ENCODE data around the gene WNT4.
"Not testable (repeated sequence)": the region's sequence is repeated elsewhere in the genome, so short reads cannot be mapped to it uniquely, and the experiment has no call there.

Gene WNT4

GRCh38 chr1:22096036-22096435 is 46.9 kb downstream of the WNT4 start:
- peaks cover 33% of the 10 kb centered on the region for H4K20me1 ChIP-seq (ENCODE audit: control insufficient read depth, insufficient read depth, low read depth, low read length)
- peaks cover 25% of the 10 kb centered on the region for H3K4me1 ChIP-seq (ENCODE audit: control insufficient read depth, low read length)
- H3K9me3 ChIP-seq (ENCODE audit: control insufficient read depth, insufficient read depth, low read length), result no peaks in the 10 kb centered on the region
- H3F3A ChIP-seq (ENCODE audit: control insufficient read depth, insufficient read depth), result peaks cover 3% of the 10 kb centered on the region
- H3K9me2 ChIP-seq (replicated peaks; ENCODE audit: control insufficient read depth, low read length), result no peaks in the 10 kb centered on the region
- no peak overlapping the region for H3K4me2 ChIP-seq (ENCODE audit: low read length)
- peaks cover 47% of the 10 kb centered on the region for H3K36me3 ChIP-seq (ENCODE audit: control insufficient read depth, low read length)
- no peak overlapping the region for H3K4me3 ChIP-seq (ENCODE audit: low read length)
- H3K79me2 ChIP-seq (ENCODE audit: control insufficient read depth, low read length), result peaks cover 20% of the 10 kb centered on the region
- no peak overlapping the region for H3K27ac ChIP-seq (ENCODE audit: low read depth, low read length)
- no peaks in the 10 kb centered on the region for H3K27me3 ChIP-seq (ENCODE audit: control insufficient read depth, low read length)
- TF ChIP-seq CTCF (IDR thresholded peaks at IDR 0.05; ENCODE audit: low read depth, low read length, poor library complexity, severe bottlenecking) (no peak), EZH2phosphoT487 (IDR thresholded peaks at IDR 0.05; ENCODE audit: borderline replicate concordance, low read length) (no peak)

GRCh38 chr1:22093513-22093912 is 49.4 kb downstream of the WNT4 start:
- no peak overlapping the region for H3K4me3 ChIP-seq (ENCODE audit: low read length)
- H3K27ac ChIP-seq (ENCODE audit: low read depth, low read length), result no peak overlapping the region
- peaks cover 59% of the 10 kb centered on the region for H4K20me1 ChIP-seq (ENCODE audit: control insufficient read depth, insufficient read depth, low read depth, low read length)
- TF ChIP-seq CTCF (IDR thresholded peaks at IDR 0.05; ENCODE audit: low read depth, low read length, poor library complexity, severe bottlenecking) (no peak), EZH2phosphoT487 (IDR thresholded peaks at IDR 0.05; ENCODE audit: borderline replicate concordance, low read length) (no peak)
- H3F3A ChIP-seq (ENCODE audit: control insufficient read depth, insufficient read depth), result peaks cover 6% of the 10 kb centered on the region
- peaks cover 45% of the 10 kb centered on the region for H3K79me2 ChIP-seq (ENCODE audit: control insufficient read depth, low read length)
- no peak overlapping the region for H3K4me2 ChIP-seq (ENCODE audit: low read length)
- H3K27me3 ChIP-seq (ENCODE audit: control insufficient read depth, low read length), result no peaks in the 10 kb centered on the region
- peaks cover 69% of the 10 kb centered on the region for H3K36me3 ChIP-seq (ENCODE audit: control insufficient read depth, low read length)
- H3K4me1 ChIP-seq (ENCODE audit: control insufficient read depth, low read length), result peaks cover 50% of the 10 kb centered on the region
- H3K9me3 ChIP-seq (ENCODE audit: control insufficient read depth, insufficient read depth, low read length), result no peaks in the 10 kb centered on the region
- H3K9me2 ChIP-seq (replicated peaks; ENCODE audit: control insufficient read depth, low read length), result no peaks in the 10 kb centered on the region

- not testable (repeated sequence) for H3K9me3 ChIP-seq (ENCODE audit: control insufficient read depth, insufficient read depth, low read length); H3K4me2 ChIP-seq (ENCODE audit: low read length); H3K4me3 ChIP-seq (ENCODE audit: low read length); H3F3A ChIP-seq (ENCODE audit: control insufficient read depth, insufficient read depth); H3K27ac ChIP-seq (ENCODE audit: low read depth, low read length); H3K9me2 ChIP-seq (replicated peaks; ENCODE audit: control insufficient read depth, low read length); H3K27me3 ChIP-seq (ENCODE audit: control insufficient read depth, low read length)
- Histone ChIP-seq H3K4me1 (ENCODE audit: control insufficient read depth, low read length) (peaks cover 56% of the 10 kb centered on the region), H3K79me2 (ENCODE audit: control insufficient read depth, low read length) (peaks cover 56% of the 10 kb centered on the region), H4K20me1 (ENCODE audit: control insufficient read depth, insufficient read depth, low read depth, low read length) (peaks cover 61% of the 10 kb centered on the region), H3K36me3 (ENCODE audit: control insufficient read depth, low read length) (peaks cover 73% of the 10 kb centered on the region)
Measured at GRCh38 chr1:22092026-22092768, 50.7 kb downstream of the WNT4 start.

DNA sequence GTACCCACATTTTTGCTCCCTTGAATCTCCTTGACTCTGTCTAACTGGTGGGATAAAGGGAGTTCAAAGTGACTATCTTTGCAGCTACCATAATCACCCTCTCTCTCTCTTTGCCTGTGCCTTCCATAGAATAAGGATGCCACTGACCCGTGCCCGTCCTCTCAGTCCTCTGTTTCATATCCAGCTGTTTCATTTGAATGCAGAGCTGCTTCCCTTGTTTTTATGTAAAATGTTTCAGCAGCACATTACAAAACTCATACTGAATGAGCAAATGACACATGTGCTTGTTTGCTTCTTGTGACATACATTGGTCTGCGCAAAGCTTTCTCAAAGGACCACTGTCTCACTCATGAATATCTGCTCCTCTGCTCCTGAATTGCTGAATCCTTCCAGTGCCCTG is 52.0 kb downstream of the WNT4 start:
- peaks cover 66% of the 10 kb centered on the region for H3K79me2 ChIP-seq (ENCODE audit: control insufficient read depth, low read length)
- no peak overlapping the region for H3K27ac ChIP-seq (ENCODE audit: low read depth, low read length)
- H4K20me1 ChIP-seq (ENCODE audit: control insufficient read depth, insufficient read depth, low read depth, low read length), result peaks cover 58% of the 10 kb centered on the region

More for the DNA sequence above, 52.0 kb downstream of the WNT4 start:
- no peak overlapping the region for H3K4me3 ChIP-seq (ENCODE audit: low read length)
- H3K9me3 ChIP-seq (ENCODE audit: control insufficient read depth, insufficient read depth, low read length), result no peaks in the 10 kb centered on the region
- peaks cover 6% of the 10 kb centered on the region for H3F3A ChIP-seq (ENCODE audit: control insufficient read depth, insufficient read depth)
- H3K36me3 ChIP-seq (ENCODE audit: control insufficient read depth, low read length), result peaks cover 78% of the 10 kb centered on the region
- H3K27me3 ChIP-seq (ENCODE audit: control insufficient read depth, low read length), result no peaks in the 10 kb centered on the region
- peaks cover 56% of the 10 kb centered on the region for H3K4me1 ChIP-seq (ENCODE audit: control insufficient read depth, low read length)
- no peaks in the 10 kb centered on the region for H3K9me2 ChIP-seq (replicated peaks; ENCODE audit: control insufficient read depth, low read length)
- TF ChIP-seq EZH2phosphoT487 (IDR thresholded peaks at IDR 0.05; ENCODE audit: borderline replicate concordance, low read length), result no peak
- TF ChIP-seq CTCF (IDR thresholded peaks at IDR 0.05; ENCODE audit: low read depth, low read length, poor library complexity, severe bottlenecking), result no peak
- no peak overlapping the region for H3K4me2 ChIP-seq (ENCODE audit: low read length)

Measured in DOHH2 (cell line).